HG03175 (cell line): Measurements from ENCODE around the gene ZDHHC22.

Experiments
- ATAC-seq: cut with Tn5 transposase; IDR thresholded peaks from one replicate; pipeline ENCODE4 v1.9.1; 2021; ENCODE audit warnings: mild to moderate bottlenecking, moderate library complexity; ENCODE audit not compliant: unreplicated experiment

ZDHHC22 gene

DNA sequence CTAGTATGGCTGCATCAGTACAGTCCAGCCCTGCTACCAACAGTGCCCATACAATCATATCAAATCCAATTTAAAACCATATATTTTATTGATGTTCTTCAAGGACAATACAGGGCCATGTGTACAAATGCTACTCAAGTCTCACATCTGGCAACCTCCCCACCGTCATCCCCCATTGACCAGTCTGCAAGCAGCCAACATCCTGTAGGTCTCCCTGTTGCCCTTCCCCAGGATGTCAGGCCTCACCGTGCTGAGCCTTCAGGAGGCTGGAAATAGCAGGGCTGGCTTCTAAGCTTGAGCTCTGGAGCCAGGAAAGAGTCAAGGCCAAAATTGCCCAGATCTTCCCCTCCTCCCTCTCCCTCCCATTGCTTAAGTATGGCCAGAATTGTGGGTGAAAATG, 10.4 kb downstream of the ZDHHC22 start:
- no peak for ATAC-seq

DNA sequence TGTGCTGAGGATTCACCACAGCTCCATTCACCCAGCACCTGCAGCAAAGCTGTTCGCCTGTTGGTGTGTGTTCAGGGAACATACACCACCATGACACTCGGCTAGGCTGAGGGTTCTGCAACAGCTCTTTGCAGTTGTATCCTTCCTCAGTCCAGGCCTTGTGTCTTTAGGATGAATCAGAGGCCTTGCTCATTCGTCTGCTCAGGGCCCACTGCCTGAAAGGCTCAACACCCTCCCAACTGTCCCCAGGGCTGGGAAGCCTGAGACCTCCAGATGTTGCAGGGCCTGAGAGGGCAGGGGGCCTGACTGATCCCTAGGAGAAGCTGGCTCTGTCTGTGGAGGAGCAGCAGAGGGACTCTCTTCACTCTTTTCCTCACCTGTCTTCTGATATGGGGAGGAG, 11.2 kb downstream of the ZDHHC22 start:
- ATAC-seq: no peak

GRCh38 chr14:77128414-77128891, 13.1 kb downstream of the ZDHHC22 start:
- no peak for ATAC-seq

GRCh38 chr14:77126461-77126990, 15.1 kb downstream of the ZDHHC22 start:
- no peak for ATAC-seq

- no peak for ATAC-seq
Measured at GRCh38 chr14:77125823-77126325, 15.7 kb downstream of the ZDHHC22 start.

DNA sequence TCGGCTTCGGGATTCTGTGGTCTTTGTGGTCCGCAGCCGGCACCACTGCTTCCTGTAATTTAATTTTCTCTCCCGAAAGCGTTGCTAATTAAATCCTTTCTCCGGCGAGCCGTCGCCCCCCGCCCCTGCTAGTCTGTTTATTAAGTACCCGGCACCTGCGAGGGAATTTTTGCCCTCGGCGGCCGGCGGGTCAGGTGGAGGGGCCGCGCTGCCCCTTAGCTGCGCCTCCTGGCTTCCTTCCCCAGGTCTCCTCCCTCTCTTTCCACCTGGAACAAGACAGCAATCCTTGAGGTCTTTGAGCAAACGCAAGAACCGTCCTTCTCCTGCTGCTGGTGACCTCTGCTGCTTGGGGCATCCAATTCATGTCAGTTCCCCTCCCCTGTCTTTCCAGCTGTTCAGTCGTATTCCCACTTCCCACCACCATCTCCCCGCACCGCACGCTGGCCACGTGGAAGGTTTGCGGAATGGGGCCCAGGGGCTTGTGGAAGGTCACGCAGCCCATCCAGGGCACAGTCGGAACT, 16.2 kb downstream of the ZDHHC22 start:
- no peak for ATAC-seq

DNA sequence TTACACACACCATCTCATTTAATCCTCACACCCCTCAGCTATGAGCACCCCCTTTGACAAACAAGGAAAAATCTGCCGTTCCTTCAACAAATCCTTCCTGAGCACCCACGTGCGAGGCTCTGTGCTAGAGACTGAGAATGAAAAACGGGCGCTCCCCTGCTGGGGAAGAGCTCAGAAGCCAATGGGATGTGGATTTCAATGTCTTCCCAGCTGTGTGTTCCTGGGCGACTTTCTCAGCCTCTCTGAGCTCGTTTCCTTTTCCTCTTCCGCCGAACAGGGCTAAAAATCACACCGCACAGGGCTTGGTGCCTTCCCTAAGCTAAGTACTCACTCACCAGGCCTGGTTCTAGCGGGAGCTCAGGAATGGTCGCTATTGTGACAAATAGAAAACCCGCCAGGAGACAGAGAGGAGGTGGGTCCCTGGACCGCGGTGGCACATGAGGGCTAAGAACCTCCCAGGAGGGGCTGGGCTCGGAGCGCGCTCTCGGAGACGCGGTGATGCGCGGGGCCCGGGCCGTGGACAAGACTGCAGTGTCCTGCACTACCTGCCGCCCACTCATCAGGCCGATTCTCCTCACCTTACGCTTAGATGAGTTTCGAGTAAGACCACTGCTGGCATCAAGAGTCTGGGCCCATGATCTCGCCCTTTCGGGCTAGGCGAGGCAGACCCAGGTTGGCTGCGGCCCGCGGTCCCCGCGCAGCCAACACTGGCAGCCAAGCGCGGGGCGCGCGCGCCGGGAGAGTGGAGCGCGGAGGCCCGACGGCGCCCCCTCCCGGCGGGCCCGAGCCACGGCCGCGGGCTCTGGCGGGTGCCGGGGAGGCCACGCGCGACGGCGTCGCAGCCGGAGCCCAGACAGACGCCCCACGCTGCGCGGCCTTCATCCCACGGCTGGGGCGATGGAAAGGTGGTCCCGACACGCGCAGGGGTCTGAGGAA, 17.0 kb downstream of the ZDHHC22 start:
- no peak for ATAC-seq

DNA sequence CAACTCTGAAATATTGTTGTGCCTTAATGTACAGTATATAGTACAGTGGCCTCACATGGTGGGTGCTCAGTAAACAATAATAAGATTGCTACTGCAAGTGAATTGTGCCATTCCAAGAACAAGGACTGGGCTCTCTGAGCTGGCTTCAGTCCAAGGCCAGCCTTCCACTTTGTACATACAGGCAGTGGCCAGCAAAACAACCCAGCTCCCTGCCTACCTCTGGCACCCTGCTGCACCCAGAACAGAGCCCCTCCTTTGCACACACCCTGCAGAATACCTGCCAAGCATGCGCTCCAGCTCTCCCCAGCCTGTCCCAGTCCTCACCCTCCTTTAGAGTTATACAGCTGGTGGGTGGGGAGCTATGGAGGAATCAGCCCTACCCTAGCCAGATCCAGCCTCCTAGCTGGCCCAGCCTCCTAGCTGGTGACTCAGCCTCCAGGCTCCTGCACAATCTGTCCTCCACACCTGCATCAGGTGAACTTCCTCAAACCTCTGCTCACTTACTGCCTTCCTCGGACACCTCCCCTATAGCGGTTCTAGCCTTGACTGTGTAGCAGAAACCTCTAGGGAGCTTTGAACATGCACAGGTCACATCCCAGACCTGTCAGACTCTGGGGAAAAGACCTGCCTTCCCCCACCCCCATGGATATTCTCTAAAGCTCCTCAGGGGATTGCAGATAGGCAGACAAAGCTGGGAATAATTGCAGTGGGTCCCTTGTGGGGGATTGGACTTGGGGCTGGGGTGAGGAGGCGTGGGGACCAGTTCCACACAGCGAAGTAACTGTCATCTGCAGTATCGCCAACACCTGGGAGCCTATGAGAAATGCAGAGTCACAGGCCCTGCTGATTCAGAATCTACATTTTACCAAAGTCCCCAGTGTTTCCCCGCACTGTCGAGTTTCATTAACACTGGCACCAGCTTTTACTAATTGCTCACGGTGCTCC, 17.9 kb downstream of the ZDHHC22 start:
- ATAC-seq: no peak

- no peak for ATAC-seq
Measured at GRCh38 chr14:77122526-77123125, 19.0 kb downstream of the ZDHHC22 start.

DNA sequence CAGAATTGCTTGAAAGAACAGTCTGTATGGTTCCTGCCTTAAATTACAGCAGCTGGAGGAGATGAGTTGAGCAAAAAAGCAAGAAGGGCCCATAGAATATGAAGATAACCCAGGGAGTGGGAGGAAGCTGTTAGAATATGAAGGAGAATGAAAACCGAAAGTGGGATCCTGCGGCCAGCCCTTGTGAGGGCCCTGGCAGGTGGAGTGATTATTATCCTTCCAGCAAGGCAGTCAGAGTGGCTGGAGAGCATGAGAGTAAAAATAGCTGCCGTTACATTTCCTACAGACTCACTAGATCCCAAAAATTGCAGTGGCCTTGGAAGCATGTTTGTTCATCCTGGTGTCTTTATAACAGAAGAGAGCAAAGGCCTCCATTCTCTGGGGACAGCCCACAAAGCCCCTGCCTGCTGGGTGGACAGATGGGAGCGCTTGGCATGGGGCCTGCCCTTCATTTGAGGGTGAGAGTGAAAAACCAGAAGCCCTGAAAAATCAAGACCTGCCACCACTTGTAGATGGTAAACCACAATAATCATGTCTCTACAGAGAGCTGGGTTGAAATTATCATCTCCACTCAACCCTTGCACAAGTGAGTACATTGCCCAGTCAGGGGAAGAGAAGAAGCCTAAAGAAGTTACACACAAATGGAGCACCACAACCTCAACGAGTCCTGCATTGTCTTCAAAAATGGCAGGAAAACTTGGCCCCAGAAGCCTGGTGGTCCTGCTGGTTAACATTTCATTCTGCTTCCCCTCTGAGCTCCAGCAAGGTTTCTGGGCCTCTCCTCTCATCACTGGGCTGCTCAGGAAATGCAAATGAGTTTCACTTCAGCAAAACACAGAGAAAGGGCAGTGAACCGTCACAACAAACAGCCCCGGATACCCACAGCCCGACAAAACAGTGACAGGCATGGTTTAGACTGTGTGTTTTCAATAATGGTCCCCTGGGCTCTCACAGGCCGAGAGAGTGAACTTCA, 20.5 kb downstream of the ZDHHC22 start:
- ATAC-seq: peak; percentile 92

- no peak for ATAC-seq
Measured at GRCh38 chr14:77119851-77120250, 21.7 kb downstream of the ZDHHC22 start.

GRCh38 chr14:77116172-77116817, 25.3 kb downstream of the ZDHHC22 start:
- no peak for ATAC-seq

DNA sequence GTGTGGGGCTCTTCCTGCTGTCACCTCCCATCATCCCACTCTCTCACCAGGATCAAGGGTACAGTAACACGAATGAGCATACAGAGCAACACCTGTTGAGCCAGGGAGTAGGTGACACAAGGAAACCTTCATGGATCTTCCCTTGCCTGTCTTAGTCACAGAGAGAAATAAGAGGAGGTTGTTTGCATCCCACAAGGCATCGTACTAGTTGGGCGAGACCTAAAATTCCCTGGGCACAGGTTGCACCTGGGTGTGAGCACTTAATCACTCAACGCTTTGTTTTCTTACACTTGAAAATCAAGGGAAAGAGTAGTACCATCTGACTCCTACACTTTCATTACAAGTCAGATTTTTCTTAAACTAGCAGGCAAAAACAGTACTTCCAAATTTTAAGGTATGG, 27.0 kb downstream of the ZDHHC22 start:
- no peak for ATAC-seq

- no peak for ATAC-seq
Measured at GRCh38 chr14:77113644-77114043, 27.9 kb downstream of the ZDHHC22 start.

GRCh38 chr14:77111021-77111420, 30.6 kb downstream of the ZDHHC22 start:
- no peak for ATAC-seq

DNA sequence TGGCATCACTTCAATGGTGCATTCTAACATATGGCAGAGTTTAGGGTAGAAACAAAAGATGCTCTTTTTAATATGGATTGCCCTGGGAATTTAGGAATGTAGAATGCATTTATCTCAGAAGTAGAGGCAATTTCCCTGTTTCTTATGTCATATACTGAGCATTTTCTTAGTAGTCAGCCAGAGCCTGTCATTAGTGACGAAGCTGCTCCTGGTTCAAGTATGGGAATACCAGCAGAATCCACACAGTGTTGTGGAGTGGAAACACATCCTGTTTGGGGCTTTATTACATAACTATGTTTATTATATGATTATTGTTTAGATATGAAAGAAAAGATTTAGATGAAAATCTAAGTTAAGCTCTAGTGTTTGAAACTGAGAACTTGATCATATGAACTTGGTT, 31.3 kb downstream of the ZDHHC22 start:
- no peak for ATAC-seq

GRCh38 chr14:77109656-77110055, 31.9 kb downstream of the ZDHHC22 start:
- ATAC-seq: no peak

DNA sequence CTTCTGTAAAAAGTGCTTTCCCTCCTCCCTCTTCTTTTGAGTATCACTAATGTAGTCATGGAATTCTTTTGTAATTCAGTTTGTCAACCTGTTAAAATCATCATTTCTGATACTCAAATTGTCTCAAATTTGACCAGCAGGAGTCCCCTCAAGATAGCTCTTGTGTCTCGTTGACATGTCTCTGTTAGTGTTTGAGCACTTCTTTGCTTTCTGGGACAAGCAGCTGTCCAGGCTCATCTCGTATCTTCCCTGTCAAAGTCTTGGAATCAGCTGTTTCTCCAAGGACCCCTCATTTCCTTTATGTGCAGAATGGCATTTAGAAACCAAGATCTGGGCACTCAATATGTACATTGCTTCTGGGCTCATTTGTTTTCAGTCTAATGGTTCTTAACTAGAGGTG, 32.8 kb downstream of the ZDHHC22 start:
- ATAC-seq: no peak

DNA sequence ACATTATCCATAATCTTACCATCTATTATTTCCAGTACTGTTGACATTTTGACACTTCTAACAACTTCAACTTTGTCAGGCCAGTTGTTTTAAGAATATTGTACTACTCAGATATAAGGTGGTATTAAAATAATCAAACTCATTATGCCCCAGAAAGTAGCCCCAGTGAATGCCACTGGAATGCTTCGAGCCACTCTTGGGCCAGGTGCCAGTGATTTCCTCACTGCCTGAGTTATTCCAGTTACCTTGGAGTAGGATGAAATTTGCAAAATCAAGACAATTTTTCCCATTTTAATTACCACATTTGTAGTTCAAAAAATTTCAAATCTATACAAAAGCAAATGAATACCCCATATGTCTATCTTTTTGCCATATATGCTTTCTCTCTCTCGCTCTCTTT, 34.4 kb downstream of the ZDHHC22 start:
- no peak for ATAC-seq
